SK-N-SH (cell line): ENCODE results near the gene TOMM70.

Experiments used
- CHD2 ChIP-seq: fragments of 150-350 bp; IDR thresholded peaks from 2 replicates; pipeline ENCODE4 v1.6.1; 2018; ENCODE audit warnings: low read length; ENCODE audit not compliant: partially characterized antibody
- CTCF ChIP-seq: fragments of 200-600 bp; sonication (generic); IDR thresholded peaks from 2 replicates; pipeline ENCODE4 v1.6.1; 2017; ENCODE audit warnings: antibody characterized with exemption, mild to moderate bottlenecking, moderate library complexity
- GATA2 ChIP-seq: sonication (generic); formaldehyde crosslinking; IDR thresholded peaks from 2 replicates; pipeline ENCODE4 v1.5.0; 2020; ENCODE audit warnings: mild to moderate bottlenecking, missing genetic modification reagents
- IRF3 ChIP-seq: fragments of 150-350 bp; IDR thresholded peaks from 2 replicates; pipeline ENCODE4 v1.6.1; 2016; ENCODE audit warnings: mild to moderate bottlenecking, low read depth, low read length
- MAX ChIP-seq: IDR thresholded peaks from 2 replicates; pipeline ENCODE4 v1.4.0; 2012; ENCODE audit warnings: low read depth
- NFIC ChIP-seq: IDR thresholded peaks from 2 replicates; pipeline ENCODE4 v1.4.0; 2012; ENCODE audit warnings: borderline replicate concordance
- NRF1 ChIP-seq: IDR thresholded peaks from 2 replicates; pipeline ENCODE4 v1.6.1; 2012; ENCODE audit warnings: low read depth, mild to moderate bottlenecking, low read length
- POLR2AphosphoS5 ChIP-seq: IDR thresholded peaks from 2 replicates; pipeline ENCODE4 v1.6.1; 2012; ENCODE audit warnings: low read depth, low read length
- SMC3 ChIP-seq: IDR thresholded peaks from 2 replicates; pipeline ENCODE4 v1.6.1; 2012; ENCODE audit warnings: low read depth, low read length, improper control_type of control experiment
- USF1 ChIP-seq: IDR thresholded peaks from 2 replicates; pipeline ENCODE4 v1.4.0; 2012; ENCODE audit warnings: low read depth, borderline replicate concordance
- YY1 ChIP-seq: IDR thresholded peaks from 2 replicates; pipeline ENCODE4 v1.4.0; 2012; ENCODE audit warnings: low read depth, mild to moderate bottlenecking

GRCh38 chr3:100416863-100417262 is 16.0 kb upstream of the TOMM70 start:
- TF ChIP-seq IRF3: no peak
- no peak for TF ChIP-seq POLR2AphosphoS5
- no peak for TF ChIP-seq GATA2 (CRISPR knock-in tag)
- TF ChIP-seq CTCF: no peak
- no peak for TF ChIP-seq MAX
- no peak for TF ChIP-seq CHD2
- TF ChIP-seq YY1: no peak
- no peak for TF ChIP-seq NRF1
- TF ChIP-seq SMC3: no peak
- no peak for TF ChIP-seq NFIC
- no peak for TF ChIP-seq USF1
